Right lobe of liver (tissue), 4 donors: Measurements from ENCODE around the gene CHIT1.

Experiments
- CTCF ChIP-seq, 4 donors: fragments of 200-600 bp in 3 of 4; fragments of 450-650 bp in 1 of 4; IDR thresholded peaks; one replicate each; pipeline versions ENCODE4 v1.5.1 to v1.8.0; 2016 to 2022; ENCODE audit warnings: antibody characterized with exemption in 4 of 4, mild to moderate bottlenecking in 2 of 4
- POLR2A ChIP-seq: fragments of 450-650 bp; IDR thresholded peaks from one replicate; pipeline ENCODE4 v1.6.1; 2017; ENCODE audit warnings: antibody characterized with exemption, mild to moderate bottlenecking
- donor health status: DM: no; HTN: no; CAD: no.
- donor health status: DM: no; HTN: no; CAD: no.
- donor health status: DM: no; HTN: yes; CAD: no.

GRCh38 chr1:203276408-203276807 is 46.9 kb upstream of the CHIT1 start:
- no peak for TF ChIP-seq CTCF (IDR thresholded peaks at IDR 0.05)
- TF ChIP-seq POLR2A = no peak
